Measurements from ENCODE around the gene EDARADD.
"Not testable (repeated sequence)": the region's sequence is repeated elsewhere in the genome, so short reads cannot be mapped to it uniquely, and the experiment has no call there.

The EDARADD gene

GRCh38 chr1:236502972-236503639, 109.0 kb downstream of the EDARADD start:
- Mint-ChIP-seq H3K4me1 (peaks cover 30% of the 10 kb centered on the region), H3K9me3 (no peaks in the 10 kb centered on the region), H3K4me3 (peak overlapping the region; percentile 73), H3K36me3 (ENCODE audit: low read depth) (no peaks in the 10 kb centered on the region), H3K27me3 (ENCODE audit: low read depth, poor library complexity) (peaks cover 4% of the 10 kb centered on the region), H3K27ac (peak overlapping the region; percentile 99)
- DNase-seq = peak; percentile 56
- TF ChIP-seq CTCF (IDR thresholded peaks at IDR 0.05) = no peak

- not testable (repeated sequence) for H3K27me3 Mint-ChIP-seq (ENCODE audit: low read depth, poor library complexity); H3K27ac Mint-ChIP-seq; H3K36me3 Mint-ChIP-seq (ENCODE audit: low read depth); H3K9me3 Mint-ChIP-seq; H3K4me3 Mint-ChIP-seq; DNase-seq
- H3K4me1 Mint-ChIP-seq = peaks cover 39% of the 10 kb centered on the region
These were observed 110.3 kb downstream of the EDARADD start for GRCh38 chr1:236504338-236504737.

GRCh38 chr1:236507022-236507700, 113.1 kb downstream of the EDARADD start:
- Mint-ChIP-seq H3K36me3 (ENCODE audit: low read depth) (no peaks in the 10 kb centered on the region), H3K9me3 (no peaks in the 10 kb centered on the region), H3K4me1 (peaks cover 47% of the 10 kb centered on the region), H3K27ac (no peak overlapping the region), H3K4me3 (no peak overlapping the region), H3K27me3 (ENCODE audit: low read depth, poor library complexity) (peaks cover 4% of the 10 kb centered on the region)
- DNase-seq = no peak
- no peak for TF ChIP-seq CTCF (IDR thresholded peaks at IDR 0.05)

GRCh38 chr1:236508593-236509027, 114.5 kb downstream of the EDARADD start:
- DNase-seq = no peak
- Mint-ChIP-seq H3K27me3 (ENCODE audit: low read depth, poor library complexity) (no peaks in the 10 kb centered on the region), H3K27ac (no peak overlapping the region), H3K9me3 (no peaks in the 10 kb centered on the region), H3K4me1 (peaks cover 35% of the 10 kb centered on the region), H3K4me3 (no peak overlapping the region), H3K36me3 (ENCODE audit: low read depth) (no peaks in the 10 kb centered on the region)
- TF ChIP-seq CTCF (IDR thresholded peaks at IDR 0.05) = no peak

GRCh38 chr1:236509203-236509602, 115.1 kb downstream of the EDARADD start:
- no peaks in the 10 kb centered on the region for H3K27me3 Mint-ChIP-seq (ENCODE audit: low read depth, poor library complexity)
- no peak for DNase-seq
- H3K36me3 Mint-ChIP-seq (ENCODE audit: low read depth) = no peaks in the 10 kb centered on the region
- no peak overlapping the region for H3K4me3 Mint-ChIP-seq
- TF ChIP-seq CTCF (IDR thresholded peaks at IDR 0.05) = no peak
- peaks cover 33% of the 10 kb centered on the region for H3K4me1 Mint-ChIP-seq
- no peak overlapping the region for H3K27ac Mint-ChIP-seq
- no peaks in the 10 kb centered on the region for H3K9me3 Mint-ChIP-seq

GRCh38 chr1:236509647-236510401, 115.7 kb downstream of the EDARADD start:
- Mint-ChIP-seq H3K36me3 (ENCODE audit: low read depth) (no peaks in the 10 kb centered on the region), H3K4me3 (no peak overlapping the region), H3K27me3 (ENCODE audit: low read depth, poor library complexity) (no peaks in the 10 kb centered on the region), H3K27ac (peak overlapping the region; percentile 52), H3K9me3 (no peaks in the 10 kb centered on the region), H3K4me1 (peaks cover 27% of the 10 kb centered on the region)
- no peak for DNase-seq
- TF ChIP-seq CTCF (IDR thresholded peaks at IDR 0.05) = no peak
